K562 (cell line): Measurements from ENCODE around the gene PCSK6. TPM values are rescaled to one million over a fixed set of nuclear protein-coding genes. Genes with fewer than 3 reads are reported as not detected.

Experiments
- ARID2 ChIP-seq: fragments of 450-650 bp; IDR thresholded peaks from 2 replicates; pipeline ENCODE4 v1.6.1; 2017; ENCODE audit warnings: antibody characterized with exemption, mild to moderate bottlenecking
- CBX3 ChIP-seq, 2 experiments: IDR thresholded peaks; 1 replicate in 1 of 2; 2 replicates in 1 of 2; pipeline ENCODE4 v1.6.1; 2012; ENCODE audit warnings: inconsistent platforms in 2 of 2, low read length in 2 of 2, borderline replicate concordance in 1 of 2, control low read depth in 1 of 2
- CREM ChIP-seq: IDR thresholded peaks from 2 replicates; pipeline ENCODE4 v1.6.1; 2014; ENCODE audit warnings: antibody characterized with exemption, low read depth
- EHMT2 ChIP-seq: fragments of 450-650 bp; IDR thresholded peaks from 2 replicates; pipeline ENCODE4 v1.6.1; 2018; ENCODE audit warnings: antibody characterized with exemption
- ELF4 ChIP-seq: fragments of 450-650 bp; formaldehyde crosslinking; IDR thresholded peaks from 2 replicates; pipeline ENCODE4 v1.4.0; 2022; ENCODE audit warnings: missing genetic modification characterization
- MAFG ChIP-seq: fragments of 450-650 bp; conservative IDR thresholded peaks from 2 replicates; pipeline ENCODE4 v1.6.1; 2016; ENCODE audit warnings: missing genetic modification characterization, missing compliant biosample characterization
- MIER1 ChIP-seq: fragments of 450-650 bp; IDR thresholded peaks from 2 replicates; pipeline ENCODE4 v1.6.1; 2016; ENCODE audit warnings: antibody characterized with exemption, mild to moderate bottlenecking, low read depth
- MYNN ChIP-seq, 2 experiments: sonication (generic); formaldehyde crosslinking in 1 of 2; IDR thresholded peaks; 2 replicates each; pipeline versions ENCODE4 v1.5.0 to v1.6.1; 2016 to 2020; ENCODE audit warnings: antibody characterized with exemption in 1 of 2, missing genetic modification reagents in 1 of 2
- NFE2L1 ChIP-seq: fragments of 450-650 bp; IDR thresholded peaks from 2 replicates; pipeline ENCODE4 v1.6.1; 2016; ENCODE audit warnings: missing genetic modification characterization, low read depth, mild to moderate bottlenecking, missing compliant biosample characterization, moderate library complexity, borderline replicate concordance
- NONO ChIP-seq, 2 experiments: fragments of 200-400 bp in 1 of 2; fragments of 450-650 bp in 1 of 2; formaldehyde crosslinking in 1 of 2; IDR thresholded peaks; 2 replicates each; pipeline ENCODE4 v1.6.1; 2017; ENCODE audit warnings: low read depth in 2 of 2, mild to moderate bottlenecking in 2 of 2, moderate library complexity in 2 of 2, low read length in 1 of 2
- PHF8 ChIP-seq: fragments of 200-600 bp; sonication (generic); IDR thresholded peaks from 2 replicates; pipeline ENCODE4 v1.6.1; 2012; ENCODE audit warnings: mixed run types, mild to moderate bottlenecking, inconsistent platforms, low read length, moderate library complexity, borderline replicate concordance
- RCOR1 ChIP-seq, 2 experiments: IDR thresholded peaks; 2 replicates each; pipeline ENCODE4 v1.6.1; 2012; ENCODE audit warnings: low read depth in 2 of 2, low read length in 2 of 2, borderline replicate concordance in 1 of 2, improper control_type of control experiment in 1 of 2
- SETDB1 ChIP-seq: IDR thresholded peaks from one replicate; pipeline ENCODE4 v1.6.1; 2012; ENCODE audit warnings: low read length, control low read depth, inconsistent platforms
- SP1 ChIP-seq: sonication (generic); formaldehyde crosslinking; IDR thresholded peaks from 2 replicates; pipeline ENCODE4 v1.8.1; 2022; ENCODE audit warnings: mild to moderate bottlenecking, missing genetic modification reagents
- polyA plus RNA-seq, 8 experiments: library from polyadenylated mRNA; depleted of rRNA in 4 of 8; stranded (reverse) in 5 of 8; unstranded in 3 of 8; fragments of >200 nt; fragmentation: Nextera tagmentation in 2 of 8; fragmentation: Illumina TruSeq in 1 of 8; extraction: Ambion mirVana in 2 of 8; extraction: Trizol in 1 of 8; gene quantifications; 2 replicates each; pipeline versions ENCODE4 v1.2.1 to v1.2.3, GENCODE V29; 2011 to 2014; ENCODE audit warnings: inconsistent platforms in 1 of 8, missing spikeins in 1 of 8
- total RNA-seq, 7 experiments: library from RNA; depleted of rRNA in 6 of 7; stranded (reverse); fragments of >200 nt in 6 of 7; fragmentation: Illumina TruSeq in 2 of 7; extraction: Trizol in 2 of 7; gene quantifications; 2 replicates each; pipeline versions ENCODE4 v1.2.1 to v1.2.3, GENCODE V29; 2011 to 2021; ENCODE audit warnings: low replicate concordance in 1 of 7
- TF ChIP-seq, protein P1 (sequence below): sonication (generic); formaldehyde crosslinking; IDR thresholded peaks from 2 replicates; pipeline ENCODE4 v1.8.0; 2022; ENCODE audit warnings: mild to moderate bottlenecking, missing genetic modification reagents, borderline replicate concordance
- TF ChIP-seq, protein P2 (sequence below), 2 experiments: fragments of 200-800 bp in 1 of 2; sonication (Bioruptor generic) in 1 of 2; sonication (generic) in 1 of 2; formaldehyde crosslinking in 1 of 2; IDR thresholded peaks in 1 of 2; conservative IDR thresholded peaks in 1 of 2; 2 replicates each; pipeline versions ENCODE4 v1.5.0 to v1.6.1; 2016 to 2020; ENCODE audit warnings: missing compliant biosample characterization in 1 of 2, missing genetic modification characterization in 1 of 2, missing genetic modification reagents in 1 of 2
- TF ChIP-seq, protein P3 (sequence below): fragments of 450-650 bp; IDR thresholded peaks from 2 replicates; pipeline ENCODE4 v1.7.1; 2018; ENCODE audit warnings: mild to moderate bottlenecking, low read depth; ENCODE audit not compliant: partially characterized antibody
- TF ChIP-seq, protein P4 (sequence below): fragments of 200-400 bp; formaldehyde crosslinking; IDR thresholded peaks from 2 replicates; pipeline ENCODE4 v1.6.1; 2017; ENCODE audit warnings: mild to moderate bottlenecking, low read depth, low read length, moderate library complexity

Gene PCSK6
- total and polyA plus RNA-seq, 9 of the 15 experiments (the other 6 are each of a cell fraction or from before 2014, with no cell fraction given): 2.2 to 32.6 (median 14.5) TPM

DNA sequence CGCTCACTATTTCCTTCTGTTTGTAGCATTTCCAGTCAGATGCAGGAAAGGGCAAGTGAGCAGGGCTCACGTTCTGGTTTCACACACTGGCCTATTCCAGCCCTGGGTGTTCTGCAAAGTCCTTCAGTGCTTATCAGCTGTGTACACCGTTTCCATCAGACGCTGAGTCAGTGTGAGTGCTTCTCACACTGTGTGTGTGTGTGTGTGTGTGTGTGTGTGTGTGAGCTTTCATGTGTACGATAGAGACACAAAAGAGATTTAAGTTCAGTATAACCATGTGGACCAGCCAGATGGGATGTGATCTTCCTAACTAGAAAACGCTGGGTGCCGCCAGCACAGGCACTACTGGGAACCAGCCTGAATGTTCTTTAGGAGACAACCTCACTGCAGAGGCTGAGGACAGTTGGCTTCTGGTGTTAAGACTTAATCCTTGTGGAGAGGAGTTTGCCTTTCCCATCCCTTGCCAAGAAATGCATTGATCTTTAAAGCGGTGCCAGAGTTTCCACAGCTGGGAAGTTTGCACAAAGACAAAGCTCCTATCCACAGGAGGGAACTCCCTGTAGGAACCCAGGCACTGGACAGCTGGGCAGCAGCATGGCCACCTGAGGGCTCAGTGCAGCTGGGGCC, 233.8 kb downstream of the PCSK6 start (continued):
- TF ChIP-seq EHMT2 (peak; percentile 88), PHF8 (no peak), SETDB1 (no peak), MYNN (IDR thresholded peaks at IDR 0.05) (peak; percentile 90), MYNN (CRISPR knock-in tag; IDR thresholded peaks at IDR 0.05) (no peak), ELF4 (CRISPR knock-in tag) (peak; percentile 69; the same call in 1 of the 2 replicates), MAFG (tag) (peak; percentile 97), SP1 (CRISPR knock-in tag) (0 out of 2 replicates have a peak, but pooled peaks have one; percentile 35), CREM (peak; percentile 87), RCOR1 (IDR thresholded peaks at IDR 0.05; ENCODE audit: borderline replicate concordance in 1 of 2, low read depth in 2 of 2, low read length in 2 of 2) (peak; percentile 65 to 96; a peak in 3 of 4 replicates), NONO (IDR thresholded peaks at IDR 0.05; ENCODE audit: low read depth in 2 of 2, low read length in 1 of 2) (peak in 1 of 2 experiments; percentile 22; a peak in 1 of 4 replicates), ARID2 (peak; percentile 87), MIER1 (0 out of 2 replicates have a peak, but pooled peaks have one; percentile 48), CBX3 (IDR thresholded peaks at IDR 0.05; ENCODE audit: borderline replicate concordance in 1 of 2, low read length in 2 of 2) (peak in 1 of 2 experiments; percentile 72; a peak in 1 of 3 replicates), NFE2L1 (tag) (no peak)
- TF ChIP-seq, protein P1, sequence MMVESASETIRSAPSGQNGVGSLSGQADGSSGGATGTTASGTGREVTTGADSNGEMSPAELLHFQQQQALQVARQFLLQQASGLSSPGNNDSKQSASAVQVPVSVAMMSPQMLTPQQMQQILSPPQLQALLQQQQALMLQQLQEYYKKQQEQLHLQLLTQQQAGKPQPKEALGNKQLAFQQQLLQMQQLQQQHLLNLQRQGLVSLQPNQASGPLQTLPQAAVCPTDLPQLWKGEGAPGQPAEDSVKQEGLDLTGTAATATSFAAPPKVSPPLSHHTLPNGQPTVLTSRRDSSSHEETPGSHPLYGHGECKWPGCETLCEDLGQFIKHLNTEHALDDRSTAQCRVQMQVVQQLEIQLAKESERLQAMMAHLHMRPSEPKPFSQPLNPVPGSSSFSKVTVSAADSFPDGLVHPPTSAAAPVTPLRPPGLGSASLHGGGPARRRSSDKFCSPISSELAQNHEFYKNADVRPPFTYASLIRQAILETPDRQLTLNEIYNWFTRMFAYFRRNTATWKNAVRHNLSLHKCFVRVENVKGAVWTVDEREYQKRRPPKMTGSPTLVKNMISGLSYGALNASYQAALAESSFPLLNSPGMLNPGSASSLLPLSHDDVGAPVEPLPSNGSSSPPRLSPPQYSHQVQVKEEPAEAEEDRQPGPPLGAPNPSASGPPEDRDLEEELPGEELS (CRISPR knock-in tag): peak; percentile 75; the same call in 1 of the 2 replicates
- TF ChIP-seq, protein P2, sequence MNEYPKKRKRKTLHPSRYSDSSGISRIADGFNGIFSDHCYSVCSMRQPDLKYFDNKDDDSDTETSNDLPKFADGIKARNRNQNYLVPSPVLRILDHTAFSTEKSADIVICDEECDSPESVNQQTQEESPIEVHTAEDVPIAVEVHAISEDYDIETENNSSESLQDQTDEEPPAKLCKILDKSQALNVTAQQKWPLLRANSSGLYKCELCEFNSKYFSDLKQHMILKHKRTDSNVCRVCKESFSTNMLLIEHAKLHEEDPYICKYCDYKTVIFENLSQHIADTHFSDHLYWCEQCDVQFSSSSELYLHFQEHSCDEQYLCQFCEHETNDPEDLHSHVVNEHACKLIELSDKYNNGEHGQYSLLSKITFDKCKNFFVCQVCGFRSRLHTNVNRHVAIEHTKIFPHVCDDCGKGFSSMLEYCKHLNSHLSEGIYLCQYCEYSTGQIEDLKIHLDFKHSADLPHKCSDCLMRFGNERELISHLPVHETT (CRISPR knock-in tag; conservative IDR thresholded peaks at IDR 0.05 in 1 of 2, IDR thresholded peaks at IDR 0.05 in 1 of 2): 0 out of 4 replicates have a peak, but pooled peaks of 1 of the 2 experiments have one; percentile 31
- TF ChIP-seq, protein P3, sequence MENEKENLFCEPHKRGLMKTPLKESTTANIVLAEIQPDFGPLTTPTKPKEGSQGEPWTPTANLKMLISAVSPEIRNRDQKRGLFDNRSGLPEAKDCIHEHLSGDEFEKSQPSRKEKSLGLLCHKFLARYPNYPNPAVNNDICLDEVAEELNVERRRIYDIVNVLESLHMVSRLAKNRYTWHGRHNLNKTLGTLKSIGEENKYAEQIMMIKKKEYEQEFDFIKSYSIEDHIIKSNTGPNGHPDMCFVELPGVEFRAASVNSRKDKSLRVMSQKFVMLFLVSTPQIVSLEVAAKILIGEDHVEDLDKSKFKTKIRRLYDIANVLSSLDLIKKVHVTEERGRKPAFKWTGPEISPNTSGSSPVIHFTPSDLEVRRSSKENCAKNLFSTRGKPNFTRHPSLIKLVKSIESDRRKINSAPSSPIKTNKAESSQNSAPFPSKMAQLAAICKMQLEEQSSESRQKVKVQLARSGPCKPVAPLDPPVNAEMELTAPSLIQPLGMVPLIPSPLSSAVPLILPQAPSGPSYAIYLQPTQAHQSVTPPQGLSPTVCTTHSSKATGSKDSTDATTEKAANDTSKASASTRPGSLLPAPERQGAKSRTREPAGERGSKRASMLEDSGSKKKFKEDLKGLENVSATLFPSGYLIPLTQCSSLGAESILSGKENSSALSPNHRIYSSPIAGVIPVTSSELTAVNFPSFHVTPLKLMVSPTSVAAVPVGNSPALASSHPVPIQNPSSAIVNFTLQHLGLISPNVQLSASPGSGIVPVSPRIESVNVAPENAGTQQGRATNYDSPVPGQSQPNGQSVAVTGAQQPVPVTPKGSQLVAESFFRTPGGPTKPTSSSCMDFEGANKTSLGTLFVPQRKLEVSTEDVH: peak; percentile 66
- TF ChIP-seq, protein P4, sequence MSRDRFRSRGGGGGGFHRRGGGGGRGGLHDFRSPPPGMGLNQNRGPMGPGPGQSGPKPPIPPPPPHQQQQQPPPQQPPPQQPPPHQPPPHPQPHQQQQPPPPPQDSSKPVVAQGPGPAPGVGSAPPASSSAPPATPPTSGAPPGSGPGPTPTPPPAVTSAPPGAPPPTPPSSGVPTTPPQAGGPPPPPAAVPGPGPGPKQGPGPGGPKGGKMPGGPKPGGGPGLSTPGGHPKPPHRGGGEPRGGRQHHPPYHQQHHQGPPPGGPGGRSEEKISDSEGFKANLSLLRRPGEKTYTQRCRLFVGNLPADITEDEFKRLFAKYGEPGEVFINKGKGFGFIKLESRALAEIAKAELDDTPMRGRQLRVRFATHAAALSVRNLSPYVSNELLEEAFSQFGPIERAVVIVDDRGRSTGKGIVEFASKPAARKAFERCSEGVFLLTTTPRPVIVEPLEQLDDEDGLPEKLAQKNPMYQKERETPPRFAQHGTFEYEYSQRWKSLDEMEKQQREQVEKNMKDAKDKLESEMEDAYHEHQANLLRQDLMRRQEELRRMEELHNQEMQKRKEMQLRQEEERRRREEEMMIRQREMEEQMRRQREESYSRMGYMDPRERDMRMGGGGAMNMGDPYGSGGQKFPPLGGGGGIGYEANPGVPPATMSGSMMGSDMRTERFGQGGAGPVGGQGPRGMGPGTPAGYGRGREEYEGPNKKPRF: no peak
